IMR-90 (cell line): ENCODE data around the gene PSMC5. TPM values are rescaled to one million over a fixed set of nuclear protein-coding genes. Genes with fewer than 3 reads are reported as not detected.

ENCODE experiments used
- ATAC-seq: fragments of 200-7000 bp; cut with Tn5 transposase; 2 replicates; pipeline ENCODE4 v1.9.1; 2020; ENCODE audit warnings: low read depth, mild to moderate bottlenecking, moderate library complexity
- BruUV-seq: library from RNA; stranded (reverse); fragments of 400-500 nt; replicated peaks from 2 replicates; lab custom pipeline; 2021; lab: Mats Ljungman, UMichigan
- CTCF ChIA-PET: fragments of 300-600 bp; formaldehyde crosslinking; extraction: SDS; loops from one replicate; lab custom pipeline; 2021; ENCODE audit warnings: antibody characterized with exemption; lab: Yijun Ruan, JAX
- POLR2A ChIA-PET: fragments of 300-600 bp; sonication (Branson Sonifier 250); formaldehyde crosslinking; loops from one replicate; lab custom pipeline; 2022; ENCODE audit warnings: antibody characterized with exemption; ENCODE audit not compliant: unreplicated experiment; lab: Charles Lee
- DNase-seq: peaks from one replicate; pipeline ENCODE4 v3.0.0; 2013
- H2AFZ ChIP-seq: replicated peaks from 2 replicates; pipeline ENCODE3; 2013; ENCODE audit warnings: low read length, mild to moderate bottlenecking; ENCODE audit not compliant: poor library complexity
- H2AK5ac ChIP-seq: 2 replicates; pipeline ENCODE4 v1.6.1; 2013; ENCODE audit warnings: low read depth, low read length, inconsistent platforms
- H2AK9ac ChIP-seq: replicated peaks from 2 replicates; pipeline ENCODE3; 2013; ENCODE audit warnings: mild to moderate bottlenecking, low read depth, low read length, moderate library complexity; ENCODE audit not compliant: poor library complexity
- H2BK120ac ChIP-seq: 2 replicates; pipeline ENCODE4 v1.6.1; 2013; ENCODE audit warnings: low read depth, low read length, inconsistent platforms
- H2BK15ac ChIP-seq: 3 replicates; pipeline ENCODE4 v1.6.1; 2013; ENCODE audit warnings: low read depth, low read length, inconsistent platforms
- H2BK20ac ChIP-seq: 2 replicates; pipeline ENCODE4 v1.6.1; 2013; ENCODE audit warnings: low read depth, mild to moderate bottlenecking, inconsistent platforms, low read length, moderate library complexity
- H2BK5ac ChIP-seq: 2 replicates; pipeline ENCODE4 v1.6.1; 2013; ENCODE audit warnings: mild to moderate bottlenecking, low read depth, low read length, inconsistent platforms; ENCODE audit not compliant: poor library complexity, severe bottlenecking
- H3K14ac ChIP-seq: replicated peaks from 2 replicates; pipeline ENCODE4 v1.6.1; 2013; ENCODE audit warnings: low read depth, low read length, inconsistent platforms
- H3K18ac ChIP-seq: 2 replicates; pipeline ENCODE4 v1.6.1; 2013; ENCODE audit warnings: low read depth, low read length, control low read depth
- H3K23ac ChIP-seq: 2 replicates; pipeline ENCODE4 v1.6.1; 2013; ENCODE audit warnings: low read depth, low read length, inconsistent platforms
- H3K27ac ChIP-seq: 2 replicates; pipeline ENCODE4 v1.5.1; 2013; ENCODE audit warnings: mild to moderate bottlenecking, control low read depth, low read length; ENCODE audit not compliant: insufficient read depth
- H3K27me3 ChIP-seq: 2 replicates; pipeline ENCODE4 v1.6.1; 2013; ENCODE audit warnings: low read length; ENCODE audit not compliant: control insufficient read depth, insufficient read depth
- H3K36me3 ChIP-seq: 2 replicates; pipeline ENCODE4 v1.6.1; 2013; ENCODE audit warnings: low read length, mixed read lengths; ENCODE audit not compliant: control insufficient read depth, insufficient read depth
- H3K4ac ChIP-seq: 2 replicates; pipeline ENCODE4 v1.6.1; 2013; ENCODE audit warnings: low read depth, low read length, inconsistent platforms
- H3K4me1 ChIP-seq: 2 replicates; pipeline ENCODE4 v1.6.1; 2013; ENCODE audit warnings: low read length, mixed read lengths; ENCODE audit not compliant: control insufficient read depth, insufficient read depth
- H3K4me2 ChIP-seq: 2 replicates; pipeline ENCODE4 v1.6.1; 2013; ENCODE audit warnings: low read depth, mild to moderate bottlenecking, control low read depth, low read length, moderate library complexity
- H3K4me3 ChIP-seq: 2 replicates; pipeline ENCODE4 v1.5.1; 2013; ENCODE audit warnings: low read depth, mild to moderate bottlenecking, control low read depth, low read length, moderate library complexity; ENCODE audit not compliant: insufficient read depth
- H3K56ac ChIP-seq: 2 replicates; pipeline ENCODE4 v1.6.1; 2013; ENCODE audit warnings: low read length, inconsistent platforms; ENCODE audit not compliant: insufficient read depth; ENCODE audit errors: extremely low read depth
- H3K79me1 ChIP-seq, 2 experiments: 2 replicates each; pipeline ENCODE4 v1.6.1; 2013; ENCODE audit warnings: low read length in 2 of 2, inconsistent platforms in 1 of 2, low read depth in 1 of 2
- H3K9ac ChIP-seq: 2 replicates; pipeline ENCODE4 v1.6.1; 2013; ENCODE audit warnings: low read depth, low read length, control low read depth
- H3K9me1 ChIP-seq: 2 replicates; pipeline ENCODE4 v1.6.1; 2013; ENCODE audit warnings: low read length, inconsistent platforms; ENCODE audit not compliant: insufficient read depth
- H3K9me3 ChIP-seq: 2 replicates; pipeline ENCODE4 v1.6.1; 2013; ENCODE audit warnings: low read length; ENCODE audit not compliant: control insufficient read depth, insufficient read depth
- H4K20me1 ChIP-seq: 2 replicates; pipeline ENCODE4 v1.6.1; 2013; ENCODE audit warnings: low read length, inconsistent platforms; ENCODE audit not compliant: insufficient read depth
- H4K5ac ChIP-seq: 2 replicates; pipeline ENCODE4 v1.6.1; 2013; ENCODE audit warnings: mild to moderate bottlenecking, low read depth, low read length, control low read depth
- H4K8ac ChIP-seq, 2 experiments: 2 replicates each; pipeline ENCODE4 v1.6.1; 2013; ENCODE audit warnings: low read depth in 2 of 2, low read length in 2 of 2, control low read depth in 1 of 2, inconsistent platforms in 1 of 2
- H4K91ac ChIP-seq: 2 replicates; pipeline ENCODE4 v1.6.1; 2013; ENCODE audit warnings: low read depth, low read length, inconsistent platforms; ENCODE audit not compliant: insufficient read depth
- CHD1 ChIP-seq: IDR thresholded peaks from 2 replicates; pipeline ENCODE4 v1.6.1; 2012; ENCODE audit warnings: low read depth, low read length, improper control_type of control experiment
- FOS ChIP-seq: fragments of 150-350 bp; IDR thresholded peaks from 2 replicates; pipeline ENCODE4 v1.6.1; 2016; ENCODE audit warnings: low read depth, low read length
- MAZ ChIP-seq: IDR thresholded peaks from 2 replicates; pipeline ENCODE4 v1.6.1; 2012; ENCODE audit warnings: low read depth, mild to moderate bottlenecking, low read length, improper control_type of control experiment, moderate library complexity, borderline replicate concordance
- POLR2A ChIP-seq: IDR thresholded peaks from 2 replicates; pipeline ENCODE4 v1.6.1; 2012; ENCODE audit warnings: mild to moderate bottlenecking, low read depth, low read length
- RFX5 ChIP-seq: IDR thresholded peaks from 2 replicates; pipeline ENCODE4 v1.8.0; 2012; ENCODE audit warnings: low read depth, mild to moderate bottlenecking, low read length, moderate library complexity
- SMC3 ChIP-seq: fragments of 150-350 bp; IDR thresholded peaks from 2 replicates; pipeline ENCODE4 v1.6.1; 2016; ENCODE audit warnings: low read depth, mild to moderate bottlenecking, antibody characterized with exemption, low read length, moderate library complexity
- WGBS, 2 experiments: methylation state at CpG; one replicate each; pipeline versions ENCODE4 v1.1.5 to v1.1.7; 2013; ENCODE audit warnings: missing lambda C conversion rate in 2 of 2; ENCODE audit not compliant: insufficient read length in 1 of 2; ENCODE audit errors: extremely low coverage in 2 of 2; 5-methylcytosine and 5-hydroxymethylcytosine counted together
- dilution Hi-C: fragments of 300-500 bp; cut with HindIII; formaldehyde crosslinking; loops from one replicate; pipeline ENCODE4 v1.14.3; 2018; ENCODE audit warnings: low sequenced_read_pairs; ENCODE audit not compliant: unreplicated experiment
- in situ Hi-C: fragments of 300-500 bp; cut with MboI; formaldehyde crosslinking; loops from 3 replicates; pipeline ENCODE4 v1.14.3; 2019; ENCODE audit warnings: low sequenced_read_pairs, inconsistent platforms, mixed read lengths
- intact Hi-C: fragments of 100-400 bp; cut with micrococcal nuclease; formaldehyde crosslinking; loops from 2 replicates; pipeline ENCODE4 v1.10.0; 2022
- polyA plus RNA-seq, 3 experiments: library from polyadenylated mRNA; depleted of rRNA; stranded (reverse); fragments of >200 nt; gene quantifications; 2 replicates each; pipeline ENCODE4 v1.2.3, GENCODE V29; 2012; ENCODE audit warnings: low replicate concordance in 1 of 3
- total RNA-seq: library from RNA; depleted of rRNA; stranded (reverse); fragments of >200 nt; gene quantifications from 2 replicates; pipeline ENCODE4 v1.2.3, GENCODE V29; 2012
- TF ChIP-seq, protein P1 (sequence below): conservative IDR thresholded peaks from 2 replicates; pipeline ENCODE4 v1.5.1; 2012; ENCODE audit warnings: mild to moderate bottlenecking, low read depth, low read length, improper control_type of control experiment

Gene PSMC5
- total and polyA plus RNA-seq, 2 of the 4 experiments (the other 2 are of a cell fraction) = 105 to 165 TPM

DNA sequence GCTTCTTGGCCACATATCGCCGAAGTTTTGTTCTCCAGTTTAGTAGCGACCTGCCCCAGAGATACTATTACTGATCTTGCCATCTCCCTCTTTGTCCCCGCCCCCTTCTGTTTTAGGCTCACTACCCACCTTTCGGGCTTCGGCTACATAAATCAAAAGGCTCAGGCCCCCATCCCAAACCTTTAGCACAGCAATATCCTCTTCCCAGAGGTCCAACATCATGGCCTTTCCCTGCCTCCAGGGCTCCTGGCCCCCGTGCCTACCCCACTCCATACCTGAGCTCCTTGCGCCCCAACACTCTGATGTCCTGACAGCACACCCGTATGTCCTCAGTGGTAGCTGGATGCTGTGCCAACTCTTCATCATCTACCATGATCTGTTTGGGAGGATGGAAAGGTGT, 2.9 kb upstream of the PSMC5 start:
- H4K20me1 ChIP-seq = peaks cover 31% of the 10 kb centered on the region
- dilution Hi-C loops (no loop called here), in situ Hi-C loops (no loop called here), intact Hi-C loops (no loop called here)
- ChIA-PET POLR2A (no interaction called here), CTCF (no interaction called here)
- H3K23ac ChIP-seq = no peak overlapping the region
- H3K4me2 ChIP-seq = no peak overlapping the region
- DNase-seq = no peak
- no peak overlapping the region for H3K4ac ChIP-seq
- no peak for TF ChIP-seq MAZ
- no peak for TF ChIP-seq CHD1
- TF ChIP-seq, protein P1, sequence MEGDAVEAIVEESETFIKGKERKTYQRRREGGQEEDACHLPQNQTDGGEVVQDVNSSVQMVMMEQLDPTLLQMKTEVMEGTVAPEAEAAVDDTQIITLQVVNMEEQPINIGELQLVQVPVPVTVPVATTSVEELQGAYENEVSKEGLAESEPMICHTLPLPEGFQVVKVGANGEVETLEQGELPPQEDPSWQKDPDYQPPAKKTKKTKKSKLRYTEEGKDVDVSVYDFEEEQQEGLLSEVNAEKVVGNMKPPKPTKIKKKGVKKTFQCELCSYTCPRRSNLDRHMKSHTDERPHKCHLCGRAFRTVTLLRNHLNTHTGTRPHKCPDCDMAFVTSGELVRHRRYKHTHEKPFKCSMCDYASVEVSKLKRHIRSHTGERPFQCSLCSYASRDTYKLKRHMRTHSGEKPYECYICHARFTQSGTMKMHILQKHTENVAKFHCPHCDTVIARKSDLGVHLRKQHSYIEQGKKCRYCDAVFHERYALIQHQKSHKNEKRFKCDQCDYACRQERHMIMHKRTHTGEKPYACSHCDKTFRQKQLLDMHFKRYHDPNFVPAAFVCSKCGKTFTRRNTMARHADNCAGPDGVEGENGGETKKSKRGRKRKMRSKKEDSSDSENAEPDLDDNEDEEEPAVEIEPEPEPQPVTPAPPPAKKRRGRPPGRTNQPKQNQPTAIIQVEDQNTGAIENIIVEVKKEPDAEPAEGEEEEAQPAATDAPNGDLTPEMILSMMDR = no peak
- no peak for TF ChIP-seq POLR2A
- TF ChIP-seq RFX5 = no peak
- no peak for TF ChIP-seq FOS
- TF ChIP-seq SMC3 = no peak
- no peak overlapping the region for H3K9ac ChIP-seq
- H3K27me3 ChIP-seq = no peaks in the 10 kb centered on the region
- H2AK9ac ChIP-seq = no peak overlapping the region
- H2BK20ac ChIP-seq = no peak overlapping the region
- no peak overlapping the region for H2BK15ac ChIP-seq
- no peak overlapping the region for H2BK120ac ChIP-seq
- no TSS peak for BruUV-seq
- H3K9me3 ChIP-seq = no peaks in the 10 kb centered on the region
- no peak overlapping the region for H3K27ac ChIP-seq
- H3K79me1 ChIP-seq = peaks cover 47 to 84% of the 10 kb centered on the region in 2 experiments
- no peak overlapping the region for H2AFZ ChIP-seq
- H4K91ac ChIP-seq = no peak overlapping the region
- H3K56ac ChIP-seq = no peak overlapping the region
- H2BK5ac ChIP-seq = no peak overlapping the region
- no peak overlapping the region for H4K8ac ChIP-seq
- H3K14ac ChIP-seq = no peak overlapping the region
- no peak for ATAC-seq
- H3K4me3 ChIP-seq = no peak overlapping the region
- H3K4me1 ChIP-seq = peaks cover 3% of the 10 kb centered on the region
- WGBS, 2 experiments = 94% methylated on average over 5 of the region's 9 CpGs; no CpG with 5 or more reads in 1 of the 2 experiments
- H3K36me3 ChIP-seq = peaks cover 61% of the 10 kb centered on the region
- no peak overlapping the region for H4K5ac ChIP-seq
- H2AK5ac ChIP-seq = no peak overlapping the region; the same call in 1 of the 2 replicates
- H3K18ac ChIP-seq = no peak overlapping the region
- peaks cover 19% of the 10 kb centered on the region for H3K9me1 ChIP-seq
